ENCODE data around the gene CAPN13. TPM values are rescaled to one million over a fixed set of nuclear protein-coding genes. Genes with fewer than 3 reads are reported as not detected.

CAPN13 gene
- total and polyA plus RNA-seq, 10 donors: 0.09 to 1.1 (median 0.36) TPM; not detected in 4

GRCh38 chr2:30733876-30734520 lies 73.2 kb downstream of the CAPN13 start:
- peak; percentile 44 for DNase-seq
- TF ChIP-seq CTCF (IDR thresholded peaks at IDR 0.05 in 8 of 11, conservative IDR thresholded peaks at IDR 0.05 in 3 of 11): no peak
- TF ChIP-seq POLR2A (IDR thresholded peaks at IDR 0.05): no peak
- TF ChIP-seq POLR2AphosphoS5 (IDR thresholded peaks at IDR 0.05): no peak
- H3K27me3 ChIP-seq (replicated peaks in 1 of 7): peaks cover 0 to 31% (median 0%) of the 10 kb centered on the region in 7 donors
- intact Hi-C loops (cut with DNase I; ENCODE audit: low total_unique reads): no loop called here
- no peak overlapping the region for H3K4me3 ChIP-seq
- no peaks in the 10 kb centered on the region for H3K36me3 ChIP-seq
- no peaks in the 10 kb centered on the region for H3K4me1 ChIP-seq
- H3K27ac ChIP-seq: no peak overlapping the region
- WGBS, 5 donors: 73 to 83% (median 81%) methylated on average over 15 of the region's 15 CpGs
- no peaks in the 10 kb centered on the region for H3K9me3 ChIP-seq

- Histone ChIP-seq H3K4me3 (no peak overlapping the region), H3K4me1 (no peaks in the 10 kb centered on the region), H3K27ac (no peak overlapping the region), H3K36me3 (no peaks in the 10 kb centered on the region), H3K9me3 (no peaks in the 10 kb centered on the region), H3K27me3 (replicated peaks in 1 of 7) (peaks cover 0 to 31% (median 0%) of the 10 kb centered on the region in 7 donors)
- intact Hi-C loops (cut with DNase I; ENCODE audit: low total_unique reads): no loop called here
- DNase-seq: peak; percentile 41
- TF ChIP-seq POLR2A (IDR thresholded peaks at IDR 0.05) (no peak), CTCF (IDR thresholded peaks at IDR 0.05 in 8 of 11, conservative IDR thresholded peaks at IDR 0.05 in 3 of 11) (no peak), POLR2AphosphoS5 (IDR thresholded peaks at IDR 0.05) (no peak)
- 83 to 93% (median 88%) methylated on average over 4 of the region's 4 CpGs for WGBS, 5 donors
These were observed 74.4 kb downstream of the CAPN13 start for GRCh38 chr2:30732876-30733275.

GRCh38 chr2:30732376-30732775 lies 74.9 kb downstream of the CAPN13 start:
- H3K27ac ChIP-seq: no peak overlapping the region
- 67 to 84% (median 75%) methylated on average over 5 to 10 of the region's 10 CpGs for WGBS, 5 donors
- intact Hi-C loops (cut with DNase I; ENCODE audit: low total_unique reads): no loop called here
- no peaks in the 10 kb centered on the region for H3K9me3 ChIP-seq
- peak; percentile 58 for DNase-seq
- H3K4me3 ChIP-seq: no peak overlapping the region
- H3K27me3 ChIP-seq (replicated peaks in 1 of 7): peaks cover 0 to 30% (median 0%) of the 10 kb centered on the region in 7 donors
- no peaks in the 10 kb centered on the region for H3K4me1 ChIP-seq
- no peaks in the 10 kb centered on the region for H3K36me3 ChIP-seq
- TF ChIP-seq POLR2A (IDR thresholded peaks at IDR 0.05) (no peak), POLR2AphosphoS5 (IDR thresholded peaks at IDR 0.05) (no peak), CTCF (IDR thresholded peaks at IDR 0.05 in 8 of 11, conservative IDR thresholded peaks at IDR 0.05 in 3 of 11) (no peak)

- H3K4me3 ChIP-seq: no peak overlapping the region
- peaks cover 0 to 24% (median 0%) of the 10 kb centered on the region in 7 donors for H3K27me3 ChIP-seq (replicated peaks in 1 of 7)
- no peaks in the 10 kb centered on the region for H3K9me3 ChIP-seq
- no peaks in the 10 kb centered on the region for H3K36me3 ChIP-seq
- WGBS, 5 donors: 67 to 77% (median 73%) methylated on average over 6 of the region's 6 CpGs
- intact Hi-C loops (cut with DNase I; ENCODE audit: low total_unique reads): no loop called here
- H3K27ac ChIP-seq: no peak overlapping the region
- no peak for TF ChIP-seq POLR2A (IDR thresholded peaks at IDR 0.05)
- no peak for TF ChIP-seq POLR2AphosphoS5 (IDR thresholded peaks at IDR 0.05)
- TF ChIP-seq CTCF (IDR thresholded peaks at IDR 0.05 in 8 of 11, conservative IDR thresholded peaks at IDR 0.05 in 3 of 11): no peak
- H3K4me1 ChIP-seq: no peaks in the 10 kb centered on the region
- DNase-seq: peak; percentile 19
These were observed 75.5 kb downstream of the CAPN13 start for GRCh38 chr2:30731706-30732105.

Data from spleen (tissue), 11 donors.